Posterior cingulate gyrus (tissue), 11 donors: ENCODE results near the gene SMIM9.
A peak's percentile ranks its signal among the peaks of the same experiment; 100 is the strongest.
"Not testable (repeated sequence)": the region's sequence is repeated elsewhere in the genome, so short reads cannot be mapped to it uniquely, and the experiment has no call there.

Source experiments
- DNase-seq, 10 donors: peaks; one replicate each; pipeline versions ENCODE4 v3.0.0 to v3.0.0-alpha.2; 2020 to 2021; ENCODE audit warnings: mixed read lengths in 3 of 10
- intact Hi-C: fragments of 100-400 bp; cut with DNase I; formaldehyde crosslinking; loops from one replicate; pipeline ENCODE4 v1.15.1; 2023

The SMIM9 gene

GRCh38 chrX:154817048-154817618 lies 17.3 kb downstream of the SMIM9 start:
- peak in 1 of 10 donors; percentile 76 for DNase-seq
- intact Hi-C loops: not testable (repeated sequence)

- intact Hi-C loops: not testable (repeated sequence)
These were observed 18.1 kb downstream of the SMIM9 start for GRCh38 chrX:154816326-154816898.

GRCh38 chrX:154815274-154815818 lies 19.1 kb downstream of the SMIM9 start:
- no peak for DNase-seq
- intact Hi-C loops: no loop called here

More at GRCh38 chrX:154816326-154816898, 18.1 kb downstream of the SMIM9 start:
- not testable (repeated sequence) for DNase-seq

- no peak for DNase-seq
- intact Hi-C loops: no loop called here
These were observed 20.7 kb downstream of the SMIM9 start for GRCh38 chrX:154813801-154814200.

GRCh38 chrX:154812341-154813101 lies 21.9 kb downstream of the SMIM9 start:
- no peak for DNase-seq
- intact Hi-C loops: no loop called here

GRCh38 chrX:154809939-154810665 lies 24.4 kb downstream of the SMIM9 start:
- intact Hi-C loops: no loop called here

GRCh38 chrX:154806837-154807501 lies 27.5 kb downstream of the SMIM9 start:
- DNase-seq: no peak
- intact Hi-C loops: no loop called here

More at GRCh38 chrX:154809939-154810665, 24.4 kb downstream of the SMIM9 start:
- no peak for DNase-seq

- no peak for DNase-seq
- intact Hi-C loops: no loop called here
These were observed 28.8 kb downstream of the SMIM9 start for GRCh38 chrX:154805696-154806091.

GRCh38 chrX:154804957-154805695 lies 29.3 kb downstream of the SMIM9 start, which contains the start of gene MPP1:
TSS of gene MPP1 (minus strand) at chrX:154805485. CDS start at chrX:154805373, 112 bp downstream.
- intact Hi-C loops: no loop called here
- DNase-seq: peak; percentile 52 to 97 (median 72)

GRCh38 chrX:154804261-154804956 lies 30.1 kb downstream of the SMIM9 start:
- intact Hi-C loops: no loop called here

GRCh38 chrX:154802947-154803346 lies 31.5 kb downstream of the SMIM9 start:
- intact Hi-C loops: no loop called here
- no peak for DNase-seq

More at GRCh38 chrX:154804261-154804956, 30.1 kb downstream of the SMIM9 start:
- DNase-seq: no peak

GRCh38 chrX:154800478-154801210 lies 33.8 kb downstream of the SMIM9 start:
- no peak for DNase-seq
- intact Hi-C loops: no loop called here

GRCh38 chrX:154799556-154800348 lies 34.7 kb downstream of the SMIM9 start:
- DNase-seq: no peak
- intact Hi-C loops: no loop called here

GRCh38 chrX:154797006-154797405 lies 37.5 kb downstream of the SMIM9 start:
- intact Hi-C loops: no loop called here

GRCh38 chrX:154795016-154795415 lies 39.4 kb downstream of the SMIM9 start:
- intact Hi-C loops: no loop called here
- DNase-seq: no peak

More at GRCh38 chrX:154797006-154797405, 37.5 kb downstream of the SMIM9 start:
- no peak for DNase-seq

- intact Hi-C loops: no loop called here
- DNase-seq: no peak
These were observed 41.2 kb downstream of the SMIM9 start for GRCh38 chrX:154793084-154793795.

GRCh38 chrX:154791939-154792338 lies 42.5 kb downstream of the SMIM9 start:
- intact Hi-C loops: no loop called here
- no peak for DNase-seq
